GM04503 (cell line): ENCODE data around the gene NUTM1.

Experiments
- DNase-seq: peaks from one replicate; pipeline ENCODE4 v3.0.0-alpha.2; 2012; ENCODE audit warnings: low read depth

NUTM1 gene, protein sequence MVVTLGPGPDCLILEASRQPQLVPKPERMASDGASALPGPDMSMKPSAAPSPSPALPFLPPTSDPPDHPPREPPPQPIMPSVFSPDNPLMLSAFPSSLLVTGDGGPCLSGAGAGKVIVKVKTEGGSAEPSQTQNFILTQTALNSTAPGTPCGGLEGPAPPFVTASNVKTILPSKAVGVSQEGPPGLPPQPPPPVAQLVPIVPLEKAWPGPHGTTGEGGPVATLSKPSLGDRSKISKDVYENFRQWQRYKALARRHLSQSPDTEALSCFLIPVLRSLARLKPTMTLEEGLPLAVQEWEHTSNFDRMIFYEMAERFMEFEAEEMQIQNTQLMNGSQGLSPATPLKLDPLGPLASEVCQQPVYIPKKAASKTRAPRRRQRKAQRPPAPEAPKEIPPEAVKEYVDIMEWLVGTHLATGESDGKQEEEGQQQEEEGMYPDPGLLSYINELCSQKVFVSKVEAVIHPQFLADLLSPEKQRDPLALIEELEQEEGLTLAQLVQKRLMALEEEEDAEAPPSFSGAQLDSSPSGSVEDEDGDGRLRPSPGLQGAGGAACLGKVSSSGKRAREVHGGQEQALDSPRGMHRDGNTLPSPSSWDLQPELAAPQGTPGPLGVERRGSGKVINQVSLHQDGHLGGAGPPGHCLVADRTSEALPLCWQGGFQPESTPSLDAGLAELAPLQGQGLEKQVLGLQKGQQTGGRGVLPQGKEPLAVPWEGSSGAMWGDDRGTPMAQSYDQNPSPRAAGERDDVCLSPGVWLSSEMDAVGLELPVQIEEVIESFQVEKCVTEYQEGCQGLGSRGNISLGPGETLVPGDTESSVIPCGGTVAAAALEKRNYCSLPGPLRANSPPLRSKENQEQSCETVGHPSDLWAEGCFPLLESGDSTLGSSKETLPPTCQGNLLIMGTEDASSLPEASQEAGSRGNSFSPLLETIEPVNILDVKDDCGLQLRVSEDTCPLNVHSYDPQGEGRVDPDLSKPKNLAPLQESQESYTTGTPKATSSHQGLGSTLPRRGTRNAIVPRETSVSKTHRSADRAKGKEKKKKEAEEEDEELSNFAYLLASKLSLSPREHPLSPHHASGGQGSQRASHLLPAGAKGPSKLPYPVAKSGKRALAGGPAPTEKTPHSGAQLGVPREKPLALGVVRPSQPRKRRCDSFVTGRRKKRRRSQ

DNA sequence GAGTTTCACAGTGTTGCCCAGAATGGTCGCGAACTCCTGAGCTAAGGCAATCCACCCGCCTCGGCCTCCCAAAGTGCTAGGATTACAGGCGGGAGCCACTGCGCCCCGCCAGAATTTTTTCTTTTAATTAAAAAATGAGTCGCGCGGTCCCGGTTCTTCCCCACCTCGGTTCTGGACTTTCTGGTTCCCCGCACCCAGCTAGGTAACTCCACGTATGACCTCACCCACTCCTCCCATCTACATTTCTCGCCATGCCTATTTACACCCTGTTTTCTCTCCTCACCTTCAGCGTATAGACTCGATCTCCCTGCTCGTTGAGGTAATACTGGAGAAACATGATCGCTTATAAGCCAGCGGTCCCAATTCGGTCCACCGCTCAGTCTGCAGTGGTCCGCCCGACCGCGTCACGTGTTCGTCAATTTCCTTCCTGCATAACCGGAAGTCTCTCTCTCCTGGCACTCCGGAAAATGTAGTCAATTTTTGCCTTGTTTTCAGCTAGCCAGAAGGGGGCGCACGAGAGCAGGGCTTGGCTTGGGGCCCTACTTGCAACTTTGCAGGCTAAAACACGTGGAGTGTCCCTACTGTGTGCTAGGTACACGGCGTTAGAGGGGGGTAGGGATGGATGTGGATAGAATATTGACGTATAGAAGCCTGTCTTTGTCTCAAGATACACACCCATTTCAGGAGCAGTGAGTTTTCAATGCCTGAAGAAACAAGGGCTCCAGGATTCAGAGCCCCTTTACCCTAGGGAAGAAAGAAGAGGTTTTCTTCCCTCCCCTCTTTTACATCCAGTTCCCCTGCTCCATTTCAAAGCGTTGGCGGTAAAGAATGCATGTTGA lies at the start of gene NUTM1, which contains the start of gene NOP10:
TSS of gene NUTM1 (plus strand) at position 579 of the 839 bp plus-strand sequence. CDS start 382 bp downstream, outside the sequence.
TSS of gene NOP10 (minus strand) at position 400 of the 839 bp plus-strand sequence. CDS start at position 337, 63 bp downstream.
- DNase-seq, result peak; percentile 64

DNA sequence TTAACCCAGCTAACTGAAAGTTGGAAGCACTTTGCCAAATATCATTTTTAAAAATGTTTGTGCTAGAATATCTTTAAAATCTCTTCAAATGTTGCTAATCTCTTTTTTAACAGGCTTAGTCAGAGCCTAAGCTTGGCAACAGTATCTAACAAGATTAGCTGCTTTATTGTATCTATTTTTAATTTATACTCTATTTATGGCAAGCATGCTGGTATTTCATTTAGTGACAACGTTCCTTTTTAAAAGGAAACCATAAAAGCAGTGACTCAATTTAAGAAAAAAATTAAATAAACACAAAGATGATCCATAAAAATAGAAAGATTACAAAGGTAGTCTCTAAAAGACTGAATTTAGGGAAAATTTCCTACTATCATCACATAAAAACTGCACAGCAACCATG lies 46.1 kb upstream of the NUTM1 start:
- no peak for DNase-seq

DNA sequence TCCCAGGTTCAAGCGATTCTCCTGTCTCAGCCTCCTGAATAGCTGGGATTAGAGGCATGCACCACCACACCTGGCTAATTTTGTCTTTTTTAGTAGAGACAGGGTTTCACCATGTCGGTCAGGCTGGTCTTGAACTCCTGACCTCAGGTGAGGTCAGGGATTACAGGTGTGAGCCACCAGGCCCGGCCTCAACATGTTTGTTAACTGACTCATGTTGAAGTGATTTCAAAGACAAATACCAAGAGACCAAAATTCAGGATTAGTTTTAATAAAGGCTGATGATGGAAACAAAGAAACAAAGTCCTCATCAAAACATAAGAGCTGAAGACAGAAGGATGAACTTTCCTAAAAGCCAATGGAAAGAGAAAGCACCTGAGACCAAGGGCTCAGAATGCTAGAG lies 42.1 kb upstream of the NUTM1 start:
- no peak for DNase-seq

DNA sequence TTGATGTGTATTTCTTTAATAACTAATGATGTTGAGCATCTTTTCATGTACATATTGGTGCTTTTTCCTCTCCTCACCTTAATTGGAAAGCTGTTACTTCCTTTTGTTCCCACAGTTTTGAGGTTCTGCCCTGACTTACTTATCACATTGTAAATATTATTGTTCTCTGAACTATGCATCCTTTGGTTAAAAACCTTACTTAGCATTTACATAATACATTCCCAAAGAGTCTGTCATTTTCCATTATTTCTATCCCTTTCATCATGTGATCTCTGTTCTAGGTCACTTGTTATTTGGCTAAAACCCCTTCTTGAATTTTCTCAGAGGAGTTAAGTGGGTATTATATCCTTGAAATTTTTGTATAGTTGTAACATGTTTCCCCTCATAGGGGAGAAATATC lies 38.5 kb upstream of the NUTM1 start:
- no peak for DNase-seq

DNA sequence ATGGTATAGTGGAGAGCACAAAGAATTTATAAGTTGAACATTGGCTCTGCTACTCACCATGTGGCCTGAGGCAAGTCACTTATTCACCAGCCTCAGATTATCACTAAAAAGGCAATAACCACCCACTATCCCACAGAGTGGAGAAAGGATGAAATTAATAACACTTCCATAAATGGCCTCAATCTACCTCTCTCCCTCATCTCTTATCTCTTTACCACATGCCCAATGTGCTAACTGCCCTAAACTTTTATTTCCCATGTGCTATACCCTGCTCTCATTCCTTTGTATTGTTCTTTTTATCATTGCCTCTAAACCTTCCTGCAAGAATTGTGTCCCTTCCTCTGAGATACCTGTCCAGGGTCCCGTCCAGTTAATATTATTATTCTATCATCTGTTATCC lies 31.6 kb upstream of the NUTM1 start:
- DNase-seq, result no peak

DNA sequence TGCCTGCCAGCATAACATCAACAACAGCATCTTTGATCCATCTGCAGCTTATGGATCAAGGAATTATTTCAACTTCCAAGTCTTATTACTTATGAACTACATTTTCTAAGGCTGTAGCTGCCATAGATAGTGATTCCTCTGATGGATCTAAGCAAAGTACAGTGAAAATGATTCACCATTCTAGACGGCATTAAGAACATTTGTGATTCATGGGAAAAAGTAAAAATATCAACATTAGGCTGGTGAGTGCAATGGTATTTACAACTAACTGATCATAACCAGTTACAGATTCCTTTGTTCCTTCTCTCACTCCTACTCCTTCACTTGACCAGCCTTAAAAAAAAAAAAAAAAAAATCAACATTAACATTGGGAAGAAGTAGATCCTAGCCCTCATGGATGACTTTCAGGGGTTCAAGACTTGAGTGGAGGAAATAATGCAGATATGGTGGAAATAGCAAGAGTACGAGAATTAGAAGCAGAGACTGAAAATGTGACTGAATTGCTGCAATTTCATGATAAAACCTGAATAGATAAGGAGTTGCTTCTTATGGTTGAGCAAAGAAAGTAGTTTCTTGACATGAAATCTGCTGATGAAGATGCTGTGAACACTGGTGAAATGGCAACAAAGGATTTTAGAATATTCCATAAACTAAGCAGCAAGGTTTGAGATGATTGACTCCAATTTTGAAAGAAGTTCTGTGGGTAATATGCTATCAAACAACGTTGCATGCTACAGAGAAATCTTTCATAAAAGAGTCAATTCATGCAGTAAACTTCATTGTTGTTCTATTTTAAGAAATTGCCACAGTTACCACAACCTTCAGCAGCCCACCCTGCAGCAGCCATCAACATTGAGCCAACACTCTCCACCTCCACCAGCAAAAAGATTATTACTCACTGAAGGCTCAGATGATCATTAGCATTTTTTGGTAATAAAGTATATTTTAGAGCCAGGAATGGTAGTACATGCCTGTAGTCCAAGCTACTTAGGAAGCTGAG lies 28.3 kb upstream of the NUTM1 start:
- no peak for DNase-seq

DNA sequence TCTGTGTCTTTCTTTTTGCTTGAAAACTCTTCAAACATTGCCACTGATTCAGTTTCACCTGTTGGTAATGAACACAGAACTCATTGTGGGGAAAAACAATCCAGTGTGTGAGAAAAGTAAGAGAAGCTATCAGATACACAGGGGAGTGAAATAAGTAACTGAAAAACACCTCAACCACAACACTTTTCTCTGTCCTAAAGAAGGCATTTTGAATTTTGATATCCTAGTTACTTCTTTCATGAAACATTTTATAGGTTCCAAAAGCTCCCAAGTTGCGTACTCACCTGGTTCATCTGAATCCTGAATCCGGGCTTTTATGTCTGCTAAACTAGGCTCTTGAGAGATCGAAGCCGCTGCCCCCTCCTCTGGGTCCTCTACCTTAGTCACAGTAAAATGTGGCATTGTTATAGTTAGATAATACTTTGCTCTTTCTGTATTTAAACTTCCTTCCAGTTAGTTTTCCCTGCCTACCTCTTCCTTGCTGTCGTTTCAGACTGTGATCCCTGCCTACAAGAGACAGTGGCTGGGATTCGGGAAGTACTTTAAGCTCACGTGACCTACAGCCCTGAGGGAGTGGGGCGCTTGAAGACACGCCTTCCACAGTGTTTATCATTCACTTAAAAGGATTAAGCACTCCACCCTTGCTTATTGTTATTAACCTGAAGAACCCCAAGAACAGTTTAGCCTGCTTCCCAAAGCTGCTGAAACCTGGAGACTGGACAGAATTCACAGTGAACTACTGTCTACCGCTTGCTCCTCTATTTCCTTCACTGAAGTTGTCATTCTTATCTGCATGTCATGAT lies 24.6 kb upstream of the NUTM1 start:
- no peak for DNase-seq

DNA sequence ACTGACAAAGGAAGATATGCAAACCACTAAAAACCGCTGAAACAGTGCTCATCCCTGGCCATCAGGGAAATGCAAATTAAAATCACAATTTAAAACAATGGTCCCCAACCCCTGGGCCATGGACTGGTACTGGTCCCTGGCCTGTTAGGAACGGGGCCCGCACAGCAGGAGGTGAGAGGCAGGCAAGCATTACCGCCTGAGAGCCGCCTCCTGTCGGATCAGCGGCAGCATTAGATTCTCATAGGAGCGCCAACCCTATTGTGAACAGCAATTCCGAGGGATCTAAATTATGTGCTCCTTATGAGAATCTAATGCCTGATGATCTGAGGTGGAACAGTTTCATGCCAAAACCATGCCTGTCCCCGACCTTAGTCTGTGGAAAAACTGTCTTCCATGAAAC lies 19.9 kb upstream of the NUTM1 start:
- no peak for DNase-seq

DNA sequence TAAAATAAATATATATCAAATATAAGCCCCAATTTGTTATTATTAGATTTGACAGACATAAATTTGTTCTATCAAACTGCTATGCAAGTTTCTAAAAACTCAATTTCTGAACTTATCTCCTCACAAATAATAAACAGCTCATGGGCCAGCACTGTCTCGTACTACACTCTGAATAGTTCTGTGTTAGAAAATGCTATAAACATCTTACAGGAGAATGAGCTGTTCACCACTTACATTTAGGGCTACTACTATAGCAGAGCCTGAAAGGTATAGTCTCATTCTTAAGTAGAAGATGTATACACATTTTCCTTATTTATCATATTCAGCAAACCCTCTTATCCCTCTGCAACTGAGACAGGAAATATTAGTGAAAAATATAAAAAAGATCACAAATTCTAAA lies 18.2 kb upstream of the NUTM1 start:
- no peak for DNase-seq

DNA sequence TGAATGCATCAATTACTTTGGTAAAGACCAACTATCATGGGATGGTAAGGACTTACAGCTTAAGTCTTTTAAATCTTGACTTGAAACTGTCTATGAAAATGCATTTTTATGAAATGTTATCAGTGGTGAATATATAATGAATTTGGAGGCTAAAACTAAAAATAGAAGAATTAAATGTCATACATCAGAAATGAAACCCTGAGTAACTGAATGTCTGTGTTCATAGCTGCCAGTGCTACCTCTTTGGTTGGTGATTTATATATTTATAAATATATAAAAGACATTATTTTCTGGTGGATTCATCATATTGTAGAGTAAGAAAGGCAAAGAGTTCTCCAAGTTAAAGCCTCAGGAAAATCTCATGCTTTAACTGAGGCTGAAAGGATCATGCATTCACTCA lies 17.7 kb upstream of the NUTM1 start:
- no peak for DNase-seq

DNA sequence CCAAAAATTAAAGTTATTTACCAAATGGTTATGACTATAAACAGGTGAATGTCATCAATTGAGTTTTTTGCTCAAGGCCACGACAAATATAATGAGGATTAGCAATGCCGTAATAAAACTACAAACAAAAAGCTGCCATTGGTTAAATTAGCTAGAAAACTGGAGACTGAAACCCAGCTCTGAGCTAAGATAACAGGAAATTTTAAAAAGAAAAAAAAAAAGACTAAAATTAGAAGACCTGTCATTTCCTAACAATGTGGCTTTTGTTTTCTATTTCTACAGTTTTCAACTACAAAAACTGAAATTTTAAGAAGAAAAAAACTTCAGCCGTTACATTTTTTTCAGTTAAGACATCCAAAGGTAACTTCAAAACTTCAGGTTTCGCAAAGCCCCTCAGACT lies 15.2 kb upstream of the NUTM1 start:
- DNase-seq, result no peak

DNA sequence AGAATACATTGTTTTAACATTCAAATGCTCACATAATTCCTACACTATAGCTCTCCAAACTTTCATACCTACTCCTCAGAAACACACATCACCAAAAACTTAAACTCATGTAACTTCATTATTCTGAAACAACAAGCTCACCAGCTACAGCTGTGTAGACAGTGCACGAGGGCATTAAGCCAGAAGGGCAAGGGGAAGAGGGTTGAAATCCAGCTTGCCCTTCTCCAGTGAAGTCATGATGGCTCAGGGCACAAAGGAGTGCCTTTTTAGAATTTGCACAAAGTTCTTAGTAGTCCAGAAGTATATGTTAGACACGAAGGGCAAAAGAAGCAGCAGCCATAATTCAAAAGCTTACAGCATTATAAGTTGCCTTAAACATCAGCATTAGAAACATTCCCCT lies 14.1 kb upstream of the NUTM1 start:
- no peak for DNase-seq

DNA sequence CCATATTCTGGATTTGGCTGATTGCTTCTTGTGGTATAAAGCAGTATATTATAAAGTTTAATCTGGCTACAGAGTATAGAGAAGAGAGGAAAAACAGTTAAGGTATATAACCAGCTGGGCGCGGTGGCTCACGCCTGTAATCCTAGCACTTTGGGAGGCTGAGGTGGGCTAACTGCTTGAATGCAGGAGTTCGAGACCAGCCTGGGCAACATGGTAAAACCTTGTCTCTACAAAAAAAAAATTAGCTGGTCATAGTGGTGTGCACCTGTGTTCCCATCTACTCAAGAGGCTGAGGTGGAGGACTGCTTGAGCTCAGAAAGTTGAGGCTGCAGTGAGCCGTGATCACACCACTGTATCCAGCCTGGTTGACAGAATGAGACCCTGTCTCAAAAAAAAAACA lies 12.8 kb upstream of the NUTM1 start:
- no peak for DNase-seq

DNA sequence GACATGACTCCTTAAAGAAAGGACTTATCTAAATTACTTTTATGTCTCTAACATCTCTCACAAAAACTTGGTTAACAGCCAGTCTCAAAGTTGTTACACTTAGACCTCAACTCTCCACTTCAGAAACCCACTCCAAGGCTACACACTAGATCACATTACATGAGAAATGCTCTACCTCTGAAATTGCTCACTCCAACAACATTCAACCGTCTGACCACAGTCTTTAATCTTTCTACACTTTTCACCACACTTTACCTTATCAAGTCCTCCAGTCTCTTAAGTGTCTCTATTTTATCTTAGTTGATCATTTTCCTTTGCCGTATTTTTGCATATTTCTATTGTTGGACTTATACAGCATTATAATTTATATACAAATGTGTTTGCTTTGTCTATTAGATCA lies 11.3 kb upstream of the NUTM1 start:
- DNase-seq, result no peak

DNA sequence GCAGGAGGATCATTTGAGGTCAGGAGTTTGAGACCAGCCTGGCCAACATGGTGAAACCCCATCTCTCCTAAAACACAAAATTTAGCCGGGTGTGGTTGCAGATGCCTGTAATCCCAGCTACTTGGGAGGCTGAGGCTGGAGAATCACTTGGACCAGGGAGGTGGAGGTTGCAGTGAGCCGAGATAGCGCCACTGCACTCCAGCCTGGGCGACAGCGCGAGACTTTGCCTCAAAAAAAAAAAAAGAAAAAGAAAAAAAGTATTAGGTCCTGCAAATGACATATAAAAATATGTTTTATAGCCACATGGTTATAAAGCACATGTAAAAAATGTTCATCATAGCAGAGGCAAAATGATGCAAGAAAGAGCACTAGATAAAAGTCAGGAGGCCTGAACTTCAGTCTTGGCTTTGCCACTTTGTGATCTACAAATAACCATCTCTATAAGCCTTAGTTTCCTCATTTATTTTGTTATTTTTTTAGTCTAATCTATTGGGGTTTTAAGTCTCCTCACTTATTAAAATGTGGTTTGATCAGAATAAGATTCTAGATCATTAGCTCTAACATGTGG lies 10.5 kb upstream of the NUTM1 start:
- no peak for DNase-seq

DNA sequence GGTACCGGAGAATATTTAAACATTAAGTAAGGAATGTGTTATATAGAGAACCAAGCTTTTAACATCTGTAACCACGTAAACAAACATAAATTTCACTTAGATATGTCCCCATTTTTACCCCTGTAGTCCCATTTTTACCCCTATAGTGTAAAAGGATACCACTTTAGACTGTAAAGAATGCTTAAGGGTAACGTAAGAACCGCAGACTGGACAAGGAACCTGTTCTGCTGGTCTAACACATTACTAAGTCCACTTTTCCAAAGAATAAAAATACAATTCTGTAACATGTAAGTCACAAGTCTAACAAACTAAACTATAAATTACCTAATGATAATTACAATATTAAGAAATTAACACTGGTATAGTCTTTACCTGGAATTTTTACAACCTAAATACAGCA lies 8.4 kb upstream of the NUTM1 start:
- DNase-seq, result no peak

DNA sequence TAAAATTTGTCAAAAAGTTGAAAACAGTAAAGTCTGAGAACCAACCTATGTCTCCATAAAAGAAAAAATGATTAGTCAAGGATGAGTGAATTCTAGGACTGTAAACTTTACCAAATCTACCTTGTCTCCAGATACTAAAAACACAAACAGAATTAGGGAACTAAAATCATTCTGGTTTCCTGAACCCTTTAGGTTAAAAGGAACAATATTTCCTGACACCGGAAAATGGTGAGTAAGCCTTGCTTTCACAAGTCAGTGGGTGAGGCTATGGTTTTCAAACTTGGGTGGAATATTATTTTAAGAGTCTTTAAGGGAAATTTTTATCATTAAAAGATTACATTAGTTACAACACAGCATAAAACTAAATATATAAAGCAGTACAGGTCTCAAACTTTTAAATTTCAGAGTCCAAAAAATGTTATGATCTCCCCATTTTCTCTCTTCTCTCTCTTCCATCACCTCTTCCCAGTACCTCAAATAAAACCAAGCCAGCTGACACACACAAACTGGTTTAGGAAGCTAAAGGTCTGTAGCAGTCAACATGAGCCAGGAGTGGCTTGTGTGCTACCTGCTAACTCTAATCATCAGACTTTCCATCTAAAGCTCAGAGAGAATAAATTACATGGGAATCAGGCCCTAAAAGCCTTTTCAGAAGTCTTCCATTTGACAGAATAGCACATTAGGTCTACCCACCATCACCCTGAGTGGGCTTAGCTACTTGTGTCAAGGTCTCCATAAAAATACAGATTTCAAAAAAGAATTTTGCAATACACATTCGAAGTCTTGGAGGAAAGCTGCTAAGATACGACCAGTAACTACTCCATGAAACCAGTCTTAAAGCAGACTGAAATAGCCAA lies 7.7 kb upstream of the NUTM1 start:
- DNase-seq, result no peak
